Activated CD4-positive, alpha-beta T cell treated with anti-CD3 and anti-CD28 coated beads for 1 hour (primary cell): ENCODE data around the gene C1QC.

Experiments used
- DNase-seq: peaks from one replicate; pipeline ENCODE4 v3.0.0-alpha.2; 2020

C1QC gene

DNA sequence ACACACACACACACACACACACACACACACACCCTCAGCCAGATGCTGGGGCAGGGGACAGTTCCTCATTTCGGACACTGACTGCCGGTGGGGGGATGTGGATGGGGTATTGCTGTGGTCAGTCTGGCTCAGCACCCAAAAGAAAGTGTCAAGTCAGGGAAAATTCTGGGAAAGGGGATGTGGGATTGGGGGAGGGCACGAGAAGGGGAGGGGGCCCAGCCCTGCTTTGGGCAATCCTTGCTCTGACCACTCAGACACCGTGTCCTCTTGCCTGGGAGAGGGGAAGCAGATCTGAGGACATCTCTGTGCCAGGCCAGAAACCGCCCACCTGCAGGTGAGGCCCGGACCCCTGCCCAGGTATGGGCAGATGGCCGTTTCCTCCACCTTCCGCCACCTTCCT, at the start of gene C1QC:
TSS of gene C1QC (plus strand) at position 253 of the 400 bp plus-strand sequence. CDS start 391 bp downstream, outside the sequence.
- no peak for DNase-seq

DNA sequence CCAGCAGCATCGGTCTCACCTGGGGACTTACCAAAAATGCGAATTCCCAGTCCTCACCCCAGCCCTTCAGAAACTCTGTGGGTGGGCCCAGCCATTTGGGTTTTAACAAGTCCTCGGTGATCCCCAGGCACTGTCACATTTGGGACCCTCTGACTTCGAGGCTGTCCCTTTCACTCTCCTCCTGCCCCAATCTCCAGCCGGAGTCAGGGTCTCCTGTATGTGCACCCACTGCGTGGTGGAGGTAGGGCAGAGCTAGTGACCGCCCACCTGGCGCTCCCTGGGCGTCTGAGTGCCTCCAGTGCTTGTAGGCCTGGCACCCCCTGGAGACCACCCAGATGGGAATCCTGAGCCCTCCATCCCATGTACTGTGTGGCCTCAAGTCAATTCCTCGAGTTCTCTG, 49.0 kb upstream of the C1QC start:
- no peak for DNase-seq

DNA sequence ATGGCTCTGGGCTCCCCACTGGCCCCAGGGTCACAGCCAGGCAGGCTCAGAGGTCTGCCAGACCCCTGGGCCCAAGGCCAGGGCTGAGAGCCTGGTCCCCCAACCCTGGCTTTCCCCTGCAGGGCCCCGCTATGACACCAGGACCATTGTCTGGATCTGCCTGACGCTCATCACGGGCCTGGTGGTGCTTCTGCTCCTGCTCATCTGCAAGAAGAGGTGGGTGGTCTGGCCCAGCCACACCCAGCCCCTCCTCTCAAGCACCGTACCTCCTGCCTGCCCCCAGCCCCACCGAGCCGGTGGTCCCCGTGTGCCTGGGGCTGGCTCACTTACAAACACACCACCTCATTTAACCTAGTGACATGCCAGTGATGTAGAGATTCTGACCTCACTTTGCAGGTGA, 48.3 kb upstream of the C1QC start:
- DNase-seq = no peak

DNA sequence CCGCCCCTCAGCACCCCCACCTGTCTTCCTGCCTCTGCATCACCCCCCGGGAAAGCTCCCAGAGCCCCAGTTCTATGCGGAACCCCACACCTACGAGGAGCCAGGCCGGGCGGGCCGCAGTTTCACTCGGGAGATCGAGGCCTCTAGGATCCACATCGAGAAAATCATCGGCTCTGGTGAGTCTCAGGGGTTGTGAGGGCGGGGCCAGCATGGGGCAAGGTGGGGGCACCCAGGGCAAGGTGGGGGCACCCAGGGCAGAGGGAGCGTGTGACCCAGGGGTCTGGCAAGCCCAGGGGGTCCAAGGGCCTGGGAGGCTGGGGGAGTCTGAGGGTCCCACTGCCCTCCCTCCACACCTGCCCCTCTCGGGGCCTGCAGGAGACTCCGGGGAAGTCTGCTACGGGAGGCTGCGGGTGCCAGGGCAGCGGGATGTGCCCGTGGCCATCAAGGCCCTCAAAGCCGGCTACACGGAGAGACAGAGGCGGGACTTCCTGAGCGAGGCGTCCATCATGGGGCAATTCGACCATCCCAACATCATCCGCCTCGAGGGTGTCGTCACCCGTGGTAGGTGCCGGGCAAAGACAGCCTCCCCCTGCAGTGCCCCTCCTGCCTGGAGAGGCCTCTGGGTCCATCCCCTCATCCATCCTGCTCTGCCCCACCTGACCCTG, 46.0 kb upstream of the C1QC start:
- no peak for DNase-seq

DNA sequence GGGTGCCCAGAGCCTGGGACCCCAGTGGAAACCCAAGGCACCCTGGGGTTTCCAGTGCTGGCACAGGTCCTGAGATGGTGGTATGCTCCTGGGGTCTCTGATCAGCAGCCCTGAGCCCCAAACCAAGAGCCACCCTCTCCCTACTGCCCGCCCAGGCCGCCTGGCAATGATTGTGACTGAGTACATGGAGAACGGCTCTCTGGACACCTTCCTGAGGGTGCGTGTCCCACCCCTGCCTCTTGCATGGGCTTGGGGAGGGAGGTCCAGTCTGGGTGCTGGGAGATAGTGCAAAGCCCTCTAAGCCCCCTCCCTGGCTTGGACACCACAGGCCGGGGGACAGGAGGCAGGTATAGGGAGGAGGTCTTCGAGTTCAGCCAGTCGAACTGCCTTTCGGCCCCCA, 45.4 kb upstream of the C1QC start:
- no peak for DNase-seq

DNA sequence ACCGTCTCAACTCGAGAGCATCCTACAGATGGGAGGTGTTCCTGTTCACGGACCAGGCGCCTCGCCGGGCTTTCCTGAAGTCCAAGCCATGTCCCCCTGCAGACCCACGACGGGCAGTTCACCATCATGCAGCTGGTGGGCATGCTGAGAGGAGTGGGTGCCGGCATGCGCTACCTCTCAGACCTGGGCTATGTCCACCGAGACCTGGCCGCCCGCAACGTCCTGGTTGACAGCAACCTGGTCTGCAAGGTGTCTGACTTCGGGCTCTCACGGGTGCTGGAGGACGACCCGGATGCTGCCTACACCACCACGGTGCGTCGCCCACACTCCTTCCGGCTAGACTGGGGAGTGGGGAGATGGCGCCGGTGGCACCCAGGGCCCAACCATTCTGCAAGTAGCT, 44.7 kb upstream of the C1QC start:
- no peak for DNase-seq

DNA sequence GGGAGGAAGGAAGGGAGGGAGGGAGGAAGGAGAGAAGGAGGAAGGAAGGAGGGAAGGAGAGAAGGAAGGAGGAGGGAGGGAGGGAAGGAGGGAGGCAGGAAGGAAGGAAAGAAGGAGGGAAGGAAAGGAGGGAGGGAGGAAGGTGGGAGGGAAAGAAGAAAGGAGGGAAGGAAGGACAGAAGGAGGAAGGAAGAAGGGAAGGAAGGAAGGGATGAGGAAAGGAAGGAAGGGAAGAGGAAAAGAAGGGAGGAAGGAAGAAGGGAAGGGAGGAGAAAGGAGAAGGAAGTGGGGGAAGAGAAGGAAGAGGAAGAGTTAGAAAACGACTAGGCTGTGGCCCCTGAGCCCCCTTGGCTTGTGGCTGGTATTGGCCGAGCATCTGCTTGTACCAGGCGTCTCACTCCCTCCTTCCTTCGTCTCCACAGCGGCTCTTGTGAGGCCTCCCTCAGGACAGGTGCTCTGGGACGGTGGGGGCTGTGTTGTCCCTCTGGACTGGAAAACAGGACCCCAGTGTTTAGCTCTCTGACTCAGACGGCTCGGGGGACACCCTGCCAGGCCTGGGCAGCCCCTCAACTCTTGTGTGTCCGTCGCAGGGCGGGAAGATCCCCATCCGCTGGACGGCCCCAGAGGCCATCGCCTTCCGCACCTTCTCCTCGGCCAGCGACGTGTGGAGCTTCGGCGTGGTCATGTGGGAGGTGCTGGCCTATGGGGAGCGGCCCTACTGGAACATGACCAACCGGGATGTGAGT, 43.2 kb upstream of the C1QC start:
- DNase-seq = no peak

DNA sequence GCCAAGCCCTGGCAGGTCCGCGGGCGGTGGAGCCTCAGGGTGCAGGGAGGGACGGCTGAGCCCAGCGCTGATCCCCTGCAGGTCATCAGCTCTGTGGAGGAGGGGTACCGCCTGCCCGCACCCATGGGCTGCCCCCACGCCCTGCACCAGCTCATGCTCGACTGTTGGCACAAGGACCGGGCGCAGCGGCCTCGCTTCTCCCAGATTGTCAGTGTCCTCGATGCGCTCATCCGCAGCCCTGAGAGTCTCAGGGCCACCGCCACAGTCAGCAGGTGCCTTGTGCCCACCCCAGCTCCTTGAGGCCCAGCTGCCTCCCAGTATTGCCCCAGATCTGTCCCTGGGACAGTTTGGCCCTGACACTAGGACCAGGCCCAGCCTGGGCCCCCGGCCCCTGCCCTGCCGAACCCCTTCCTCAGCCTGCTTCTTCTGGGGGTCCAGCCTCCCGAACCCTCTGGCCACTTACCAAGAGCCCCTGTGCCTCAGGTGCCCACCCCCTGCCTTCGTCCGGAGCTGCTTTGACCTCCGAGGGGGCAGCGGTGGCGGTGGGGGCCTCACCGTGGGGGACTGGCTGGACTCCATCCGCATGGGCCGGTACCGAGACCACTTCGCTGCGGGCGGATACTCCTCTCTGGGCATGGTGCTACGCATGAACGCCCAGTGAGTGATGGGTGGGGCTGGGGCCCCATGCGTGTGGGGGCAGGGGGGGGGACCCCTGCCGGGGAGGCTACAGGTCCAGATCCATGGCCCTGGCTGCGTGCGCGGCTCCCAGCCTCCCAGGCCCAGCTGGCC, 42.4 kb upstream of the C1QC start:
- DNase-seq = no peak

DNA sequence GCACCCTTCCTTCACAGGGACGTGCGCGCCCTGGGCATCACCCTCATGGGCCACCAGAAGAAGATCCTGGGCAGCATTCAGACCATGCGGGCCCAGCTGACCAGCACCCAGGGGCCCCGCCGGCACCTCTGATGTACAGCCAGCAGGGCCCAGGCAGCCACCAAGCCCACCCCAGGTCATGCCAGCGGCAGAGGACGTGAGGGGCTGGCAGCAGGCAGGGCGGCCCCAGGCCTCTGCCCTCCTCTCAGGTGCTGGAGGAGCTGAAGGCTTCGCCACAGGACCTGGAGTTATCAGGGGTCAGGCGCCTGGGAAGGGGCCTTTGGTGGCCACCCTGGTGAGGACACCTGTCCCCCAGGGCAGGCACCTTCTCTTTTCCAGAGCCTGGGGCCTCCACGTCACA, 41.8 kb upstream of the C1QC start:
- DNase-seq = no peak

DNA sequence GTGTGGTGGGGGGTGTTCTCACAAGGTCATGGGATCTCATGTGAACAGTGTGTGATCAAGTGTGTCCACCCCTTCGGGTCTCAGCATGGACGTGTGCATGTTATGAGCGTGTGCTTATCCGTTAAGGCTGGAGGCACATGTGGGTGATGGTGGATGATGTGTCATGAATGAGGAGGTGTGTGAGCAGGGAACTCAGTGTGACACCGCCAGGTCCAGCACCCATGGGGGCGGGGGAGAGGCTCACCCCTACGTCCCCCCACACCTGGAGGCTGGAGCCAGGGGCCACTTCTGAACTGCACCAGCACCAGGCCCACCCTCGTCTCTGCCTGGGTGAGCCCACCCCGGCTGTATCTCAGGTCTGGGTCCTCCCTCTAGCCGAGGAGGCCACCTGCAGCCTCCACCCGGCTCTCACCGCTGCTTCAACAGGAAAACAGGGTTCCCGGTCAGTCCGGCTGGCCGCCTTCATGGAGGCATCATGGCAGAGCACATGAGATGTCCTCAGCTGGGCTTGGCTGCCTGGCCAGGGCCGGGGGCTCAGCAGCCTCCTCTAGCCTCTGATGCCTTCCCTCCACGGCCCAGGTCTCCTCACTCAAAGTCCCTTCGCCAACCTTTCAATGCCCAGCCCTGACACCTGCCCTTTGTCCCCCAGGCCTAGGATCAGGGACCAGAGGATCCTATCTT, 41.2 kb upstream of the C1QC start:
- DNase-seq = no peak

DNA sequence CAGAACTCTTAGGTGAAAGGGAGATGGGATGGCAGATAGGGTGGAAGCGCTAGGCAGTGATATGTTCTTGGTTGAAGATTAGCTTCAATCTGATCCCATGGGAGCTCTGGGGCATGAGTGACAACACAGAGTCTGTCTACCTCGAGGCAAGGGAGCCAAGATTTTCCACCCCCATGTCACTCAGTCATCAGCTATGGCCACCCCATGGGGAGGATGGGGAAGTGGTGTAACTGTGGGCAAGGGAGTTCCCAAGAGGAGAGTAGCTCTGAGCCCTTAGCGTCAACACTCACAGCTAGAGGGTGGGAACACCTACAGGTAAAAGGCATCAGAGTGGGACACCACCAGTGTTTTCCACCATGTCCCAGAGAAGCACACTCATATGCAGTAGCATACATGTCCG, 37.3 kb upstream of the C1QC start:
- no peak for DNase-seq

DNA sequence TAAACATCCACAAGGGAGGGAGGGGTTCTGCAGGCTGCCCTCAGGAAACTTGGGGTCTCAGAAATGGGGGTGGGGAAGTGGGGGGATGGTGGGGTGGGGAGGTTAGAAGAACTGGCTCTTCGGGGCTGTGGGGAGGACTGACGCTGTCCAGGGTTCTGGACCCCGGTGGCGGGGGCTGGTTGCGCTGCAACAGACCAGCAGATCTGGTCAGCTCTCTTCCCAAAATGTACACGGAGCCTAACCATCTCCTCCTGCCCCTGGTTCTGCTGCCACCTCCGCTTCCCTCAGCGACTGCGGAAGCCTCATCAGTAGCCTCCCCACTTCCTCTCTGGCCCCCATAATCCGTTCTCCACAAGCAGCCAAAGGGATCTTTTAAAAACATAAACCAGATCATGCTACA, 36.3 kb upstream of the C1QC start:
- no peak for DNase-seq

DNA sequence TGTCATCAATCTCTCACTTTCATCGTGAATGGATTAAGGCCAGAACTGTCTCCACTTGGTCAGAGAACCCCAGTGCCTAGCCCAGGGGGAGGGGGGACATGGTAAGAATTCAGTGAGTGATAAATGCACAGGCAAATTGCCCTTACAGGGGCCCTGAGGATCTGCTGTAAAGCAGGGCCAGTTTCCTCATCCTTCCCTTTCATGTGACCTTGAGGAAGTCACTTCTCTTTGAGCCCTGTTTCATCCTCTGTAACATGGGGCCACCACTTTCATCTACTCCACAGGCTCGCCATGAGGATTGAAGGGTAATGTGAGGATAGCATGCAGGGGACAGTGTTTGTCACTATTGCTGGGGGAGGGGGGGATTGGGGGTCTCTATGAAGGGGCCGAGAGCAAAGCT, 35.1 kb upstream of the C1QC start:
- no peak for DNase-seq

DNA sequence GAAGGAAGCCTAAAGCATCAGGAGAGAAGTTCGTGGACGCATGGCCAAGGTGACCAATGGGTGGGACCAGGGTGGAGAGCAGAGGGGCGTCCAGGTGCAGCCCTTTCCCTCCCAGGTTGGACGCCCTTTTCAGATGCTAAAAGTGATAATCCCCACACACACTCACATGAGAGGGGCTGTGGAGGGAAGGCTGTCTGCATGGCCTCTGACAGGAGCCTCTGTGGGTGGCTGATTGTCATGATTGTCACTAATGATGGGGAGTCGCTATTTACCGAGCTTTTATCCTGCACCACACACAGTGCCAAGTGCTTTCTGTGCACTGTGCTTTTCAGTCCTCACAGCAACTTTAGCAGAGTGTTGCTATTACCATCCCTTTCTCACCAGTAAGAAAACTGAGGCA, 34.1 kb upstream of the C1QC start:
- no peak for DNase-seq

DNA sequence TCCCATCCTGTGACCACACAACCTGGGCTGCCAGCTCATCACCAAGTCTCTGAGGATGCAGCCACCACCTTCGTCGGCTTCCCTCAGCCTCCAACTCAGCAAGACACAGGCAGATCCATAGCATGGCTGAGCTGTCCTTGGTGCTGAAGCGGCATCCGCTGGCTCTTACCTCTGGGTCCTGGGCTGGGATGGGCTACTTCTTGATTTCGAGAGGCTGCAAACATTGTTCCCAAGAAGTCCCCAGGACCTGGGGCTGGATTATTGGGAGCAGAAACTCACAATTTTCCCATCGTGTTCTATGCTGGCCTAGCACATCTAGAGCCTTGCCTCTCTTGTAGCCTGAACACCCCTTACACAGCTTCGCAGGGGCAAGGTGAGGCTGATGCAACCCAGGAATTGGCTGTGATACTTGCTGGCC, 31.9 kb upstream of the C1QC start:
- DNase-seq = no peak

DNA sequence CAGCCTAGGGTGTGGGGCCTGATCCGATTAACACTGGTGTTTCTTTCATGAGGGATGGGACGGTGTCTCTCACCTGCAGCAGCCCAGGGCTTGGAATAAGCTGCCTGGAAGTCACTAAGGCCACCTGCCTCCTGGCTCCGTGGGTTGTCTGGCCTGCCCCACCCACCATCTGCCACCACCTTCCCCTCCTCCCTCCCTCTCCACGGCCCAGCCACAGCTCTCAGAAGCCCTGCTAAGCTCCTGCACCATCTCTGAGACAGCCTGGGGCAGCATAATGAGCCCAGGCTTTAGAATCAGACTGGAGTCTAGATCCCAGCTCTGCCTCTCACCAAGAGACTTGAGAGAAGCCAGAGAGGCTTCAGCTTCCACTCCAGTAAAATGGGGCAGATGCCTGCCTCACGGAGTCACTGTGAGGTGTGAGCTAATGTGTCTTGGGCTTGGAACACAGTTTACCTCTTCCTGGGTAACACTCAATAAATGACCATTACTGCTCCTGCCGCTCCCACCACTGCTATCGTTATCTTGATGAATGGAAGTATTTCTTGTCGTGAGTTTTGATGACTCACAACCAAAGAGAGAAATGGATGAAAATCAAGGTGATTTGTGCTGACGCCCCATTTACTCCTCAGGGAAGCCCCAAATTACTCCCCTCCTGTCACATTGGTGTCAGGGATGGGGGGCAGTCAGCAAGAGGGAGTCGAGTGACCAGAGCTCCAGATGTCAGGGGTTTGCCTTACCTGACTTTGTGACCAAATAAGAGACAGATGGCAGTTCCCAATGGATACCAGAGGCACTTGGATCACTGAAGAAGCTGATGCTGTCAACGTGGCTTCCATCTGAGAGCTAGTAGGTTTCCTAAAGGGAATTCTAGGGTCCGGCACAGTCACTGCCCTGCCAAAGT, 30.5 kb upstream of the C1QC start:
- no peak for DNase-seq

DNA sequence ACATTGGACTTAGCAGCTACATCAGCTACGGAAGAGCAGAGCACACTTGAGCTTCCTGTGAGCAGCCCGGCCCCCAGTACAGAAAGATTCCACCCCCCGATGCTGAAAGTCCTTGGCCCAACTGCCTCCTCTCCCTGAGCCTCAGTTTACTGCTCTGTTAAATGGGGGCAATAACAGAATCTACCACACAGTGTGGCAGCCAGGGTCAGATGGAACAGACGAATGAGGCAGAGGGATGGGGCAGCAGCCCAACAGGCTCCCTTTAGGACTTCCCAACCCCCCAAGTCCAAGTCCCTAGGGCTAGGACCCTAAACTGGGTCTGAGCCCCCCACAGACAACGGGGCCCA, 29.9 kb upstream of the C1QC start:
- no peak for DNase-seq

DNA sequence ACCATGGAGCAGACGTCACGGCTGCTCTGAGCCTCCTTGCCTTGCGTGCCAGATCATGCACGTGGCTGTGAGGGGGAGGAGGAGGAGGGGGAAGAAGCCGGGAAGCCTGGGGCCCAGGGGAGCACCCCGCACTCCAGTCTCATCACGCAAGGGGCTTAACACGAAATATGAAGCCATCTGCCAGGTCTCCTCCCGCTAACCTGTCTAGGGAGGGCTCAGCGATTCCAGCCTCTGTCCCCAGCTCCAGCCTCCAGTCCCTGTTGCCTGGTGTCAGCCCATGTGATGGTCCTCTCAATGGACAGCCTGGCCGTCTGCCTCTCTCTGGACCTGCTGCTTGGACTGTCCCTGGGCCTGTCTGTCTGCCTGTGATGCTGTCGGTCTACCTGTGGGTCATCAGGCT, 29.5 kb upstream of the C1QC start:
- no peak for DNase-seq

DNA sequence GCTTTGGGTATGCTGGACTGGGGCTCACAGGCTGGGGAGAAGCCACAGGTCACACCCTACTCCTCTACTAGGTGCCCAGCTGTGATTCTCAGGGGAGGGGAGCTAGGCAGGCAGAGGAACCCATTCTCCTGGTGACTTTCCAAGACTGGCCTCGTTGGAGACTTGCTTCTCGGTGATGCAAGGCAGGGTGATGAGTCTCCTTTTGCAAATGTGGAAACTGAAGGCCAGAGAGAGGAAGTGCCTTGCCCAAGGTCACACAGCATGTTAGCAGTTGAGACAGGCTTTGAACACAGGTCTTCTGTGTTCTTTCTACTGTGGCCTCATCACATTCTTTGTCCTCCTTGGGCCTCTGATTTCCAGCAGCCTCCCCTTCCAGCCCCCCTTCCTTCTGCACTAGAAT, 27.5 kb upstream of the C1QC start:
- no peak for DNase-seq

DNA sequence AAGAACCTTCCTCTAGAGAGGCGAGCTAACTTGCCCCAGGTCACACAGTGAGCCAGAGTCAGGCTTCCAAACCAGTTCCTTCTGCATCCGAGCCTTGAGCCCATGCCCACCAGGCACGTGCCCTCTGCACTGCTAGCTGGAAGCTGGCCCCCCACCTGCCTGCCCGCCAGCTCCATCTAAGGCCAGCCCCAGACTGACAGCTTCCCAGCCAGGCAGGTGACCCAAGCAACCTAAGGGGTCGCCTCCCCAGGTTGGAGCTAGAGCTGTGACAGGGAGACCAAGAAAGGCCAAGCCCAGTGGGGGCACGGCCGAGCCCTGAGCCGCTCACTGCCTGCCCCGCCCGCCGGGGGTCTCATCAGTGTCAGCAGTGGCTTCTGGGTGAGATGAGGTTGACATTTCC, 26.9 kb upstream of the C1QC start:
- no peak for DNase-seq

DNA sequence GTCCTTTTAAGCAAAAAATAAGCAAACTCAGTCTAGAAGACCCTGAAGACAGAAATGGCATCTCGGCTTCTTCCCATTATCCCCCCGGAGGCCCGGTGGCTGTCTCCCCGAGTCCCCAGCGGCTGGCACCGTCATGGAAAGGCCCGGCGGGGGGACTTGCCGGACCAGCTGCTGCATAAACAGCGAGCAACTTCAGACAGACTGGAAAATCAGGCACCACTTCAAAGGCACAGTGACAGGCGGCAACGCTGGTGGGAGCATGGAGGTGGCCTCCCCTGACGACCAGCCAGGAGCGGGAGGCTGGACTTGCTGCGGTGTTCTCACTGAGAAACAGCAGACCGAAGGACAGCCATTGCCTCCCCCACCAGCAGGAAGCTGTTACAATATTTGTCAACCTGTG, 25.4 kb upstream of the C1QC start:
- DNase-seq = no peak

DNA sequence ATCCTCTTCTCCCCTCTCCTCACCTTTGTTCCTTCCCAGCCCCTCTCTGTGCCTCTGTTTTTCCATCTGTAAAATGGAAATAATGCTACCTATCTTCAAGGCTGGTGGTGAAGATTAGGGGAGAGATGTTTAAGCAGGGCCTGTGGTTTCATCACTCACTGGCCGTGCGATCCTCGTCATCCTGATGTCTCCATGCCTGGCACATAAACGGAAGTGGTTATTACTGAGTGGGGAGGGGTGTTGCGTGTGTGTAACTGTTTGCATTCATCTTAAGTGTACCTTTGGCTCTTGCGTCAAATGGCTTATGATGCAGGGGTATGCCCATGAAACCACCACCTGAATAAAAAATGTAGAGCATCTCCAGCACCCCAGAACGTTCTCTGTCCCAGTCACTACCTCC, 24.2 kb upstream of the C1QC start:
- no peak for DNase-seq

DNA sequence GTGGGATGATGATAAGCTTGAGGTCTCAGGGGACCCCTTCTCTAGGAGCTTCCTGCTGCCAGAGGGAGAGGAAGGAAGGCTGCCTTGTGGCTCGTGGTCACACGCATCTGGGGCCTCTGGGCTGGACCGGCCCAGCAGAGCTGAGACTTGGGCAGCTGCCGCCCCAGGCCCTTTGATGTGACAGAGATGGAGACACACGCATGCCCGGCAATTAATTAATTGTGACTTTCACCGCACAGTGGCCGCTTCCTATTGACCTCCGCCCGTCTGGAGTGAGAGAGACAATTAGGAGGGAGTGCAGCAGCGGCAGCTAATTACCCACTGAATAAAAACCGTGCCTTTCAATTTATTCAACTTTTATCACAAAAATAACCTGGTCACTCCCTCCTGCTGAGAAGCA, 23.6 kb upstream of the C1QC start:
- no peak for DNase-seq
